NT2/D1 (cell line): ENCODE results near the gene ZNF628.

Experiments used
- DNase-seq: peaks from one replicate; pipeline ENCODE4 v3.0.0-alpha.2; 2011; ENCODE audit warnings: low read depth, low spot score
- H3K27me3 ChIP-seq: 2 replicates; pipeline ENCODE4 v1.6.0; 2011; ENCODE audit warnings: mild to moderate bottlenecking; ENCODE audit not compliant: insufficient read length, insufficient read depth
- H3K36me3 ChIP-seq: 2 replicates; pipeline ENCODE4 v1.6.1; 2011; ENCODE audit warnings: mild to moderate bottlenecking, low read length, mixed read lengths; ENCODE audit not compliant: insufficient read depth, insufficient read length
- H3K4me1 ChIP-seq: 2 replicates; pipeline ENCODE4 v1.5.1; 2011; ENCODE audit not compliant: insufficient read depth, insufficient read length
- H3K4me3 ChIP-seq: 2 replicates; pipeline ENCODE4 v1.5.1; 2011; ENCODE audit warnings: low read depth; ENCODE audit not compliant: insufficient read length
- H3K9ac ChIP-seq: 2 replicates; pipeline ENCODE4 v1.6.0; 2011; ENCODE audit warnings: low read depth; ENCODE audit not compliant: insufficient read length
- H3K9me3 ChIP-seq: 2 replicates; pipeline ENCODE4 v1.5.1; 2011; ENCODE audit warnings: mild to moderate bottlenecking, low read length; ENCODE audit not compliant: insufficient read depth
- SUZ12 ChIP-seq: IDR thresholded peaks from 2 replicates; pipeline ENCODE4 v1.6.1; 2011; ENCODE audit not compliant: insufficient read length, insufficient read depth; ENCODE audit errors: extremely low read depth
- YY1 ChIP-seq: IDR thresholded peaks from 2 replicates; pipeline ENCODE4 v1.6.1; 2011; ENCODE audit not compliant: insufficient read length, insufficient read depth
- ZNF274 ChIP-seq: IDR thresholded peaks from 2 replicates; pipeline ENCODE4 v1.6.1; 2011; ENCODE audit warnings: mild to moderate bottlenecking, low read depth, low read length

ZNF628 gene

DNA sequence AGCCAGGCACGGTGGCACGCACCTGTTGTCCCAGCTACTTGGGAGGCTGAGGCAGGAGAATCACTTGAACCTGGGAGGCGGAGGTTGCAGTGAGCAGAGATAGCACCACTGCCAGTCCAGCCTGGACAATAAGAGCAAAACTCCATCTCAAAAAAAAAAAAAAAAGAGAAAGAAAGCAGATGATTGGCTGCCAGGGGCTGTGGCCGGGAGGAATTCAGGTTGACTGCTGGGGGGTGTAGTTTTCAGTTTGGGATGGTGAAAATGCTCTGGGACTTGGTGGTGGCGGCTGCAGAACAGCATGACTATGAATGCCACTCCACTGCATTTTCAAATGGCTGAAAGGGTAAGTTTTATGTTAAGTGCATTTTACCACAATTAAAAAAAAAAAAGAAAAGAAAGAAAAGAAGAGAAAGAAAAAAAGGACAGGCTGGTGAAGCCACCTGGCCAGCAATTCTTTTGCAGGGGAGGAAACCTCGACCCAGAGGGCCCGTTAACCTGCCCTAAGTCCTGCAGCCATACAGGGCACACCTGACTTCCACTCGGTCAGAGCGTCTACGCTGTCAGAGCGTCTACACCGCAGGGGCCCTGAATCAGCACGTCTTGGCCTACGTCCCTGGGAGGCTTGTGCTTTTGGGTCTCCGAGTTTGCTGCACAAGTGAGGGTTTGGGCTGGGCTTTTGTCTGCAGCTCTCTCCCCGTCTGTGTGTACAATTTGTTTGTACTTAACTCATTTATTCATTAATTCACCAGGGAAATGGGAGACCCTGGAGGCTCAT lies 18.5 kb upstream of the ZNF628 start:
- no peak for TF ChIP-seq SUZ12
- TF ChIP-seq ZNF274 = no peak
- TF ChIP-seq YY1 = no peak
- no peaks in the 10 kb centered on the region for H3K36me3 ChIP-seq
- peaks cover 31% of the 10 kb centered on the region for H3K27me3 ChIP-seq
- DNase-seq = no peak
- H3K4me3 ChIP-seq = no peak overlapping the region
- peaks cover 2% of the 10 kb centered on the region for H3K4me1 ChIP-seq
- H3K9ac ChIP-seq = no peak overlapping the region
- H3K9me3 ChIP-seq = no peaks in the 10 kb centered on the region

DNA sequence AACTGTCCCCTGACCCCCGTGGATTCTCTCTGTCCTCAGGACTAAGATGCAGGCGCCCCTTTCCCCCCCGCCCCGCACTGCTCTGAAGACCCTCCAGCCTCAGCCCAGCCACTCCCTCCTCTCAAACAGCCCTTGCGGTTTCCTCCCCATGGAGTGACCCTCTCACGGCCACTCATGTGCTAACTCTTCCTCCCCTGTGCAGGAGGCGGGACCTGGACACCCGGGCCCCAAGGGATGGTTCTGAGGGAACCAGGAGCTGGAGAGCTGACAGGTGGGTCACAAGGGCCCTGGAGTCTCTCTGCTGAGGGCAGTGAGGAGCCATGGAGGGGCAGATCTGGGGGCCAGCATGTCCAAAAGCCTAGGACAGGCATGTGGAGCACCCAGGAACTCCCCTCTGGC lies 16.9 kb upstream of the ZNF628 start:
- Histone ChIP-seq H3K4me1 (peaks cover 16% of the 10 kb centered on the region), H3K9me3 (no peaks in the 10 kb centered on the region), H3K9ac (no peak overlapping the region), H3K4me3 (no peak overlapping the region), H3K36me3 (no peaks in the 10 kb centered on the region), H3K27me3 (peaks cover 39% of the 10 kb centered on the region)
- TF ChIP-seq SUZ12 = no peak
- no peak for TF ChIP-seq YY1
- TF ChIP-seq ZNF274 = no peak
- no peak for DNase-seq

DNA sequence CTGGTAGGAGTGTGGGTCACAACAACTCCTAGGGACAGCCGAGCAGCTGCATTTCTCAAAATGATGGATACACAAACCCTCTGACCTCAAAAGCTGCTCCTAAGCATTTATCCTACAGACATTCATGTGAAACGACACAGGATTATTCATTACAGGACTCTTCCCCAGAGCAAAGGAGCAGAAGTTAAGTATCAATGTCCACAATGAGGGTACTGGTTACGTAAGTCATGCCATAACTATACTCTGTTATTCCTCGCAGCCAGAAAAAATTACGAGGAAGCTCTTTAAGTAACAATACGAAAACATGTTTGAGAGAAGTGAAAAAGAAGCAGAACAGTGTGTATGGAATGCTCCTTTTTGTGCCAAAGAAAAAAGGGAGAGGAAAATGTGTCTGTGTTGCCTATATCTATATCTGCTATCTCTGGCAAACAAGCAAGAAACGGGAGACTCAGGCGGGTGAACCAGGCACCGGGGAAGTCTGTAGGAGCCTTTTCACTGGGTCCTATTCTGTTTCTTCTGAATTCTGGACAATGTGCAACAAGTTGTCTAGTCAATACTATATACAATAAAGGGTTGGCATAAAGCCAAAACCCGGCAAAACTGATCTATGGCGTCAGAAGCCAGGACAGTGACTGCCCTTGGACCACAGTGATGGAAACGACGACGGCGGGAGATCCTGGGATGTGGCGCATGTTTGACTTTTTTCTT lies 16.3 kb upstream of the ZNF628 start:
- TF ChIP-seq SUZ12 (no peak), YY1 (no peak), ZNF274 (no peak)
- Histone ChIP-seq H3K9me3 (no peaks in the 10 kb centered on the region), H3K27me3 (peaks cover 44% of the 10 kb centered on the region), H3K4me3 (no peak overlapping the region), H3K4me1 (peaks cover 16% of the 10 kb centered on the region), H3K36me3 (no peaks in the 10 kb centered on the region), H3K9ac (no peak overlapping the region)
- no peak for DNase-seq

DNA sequence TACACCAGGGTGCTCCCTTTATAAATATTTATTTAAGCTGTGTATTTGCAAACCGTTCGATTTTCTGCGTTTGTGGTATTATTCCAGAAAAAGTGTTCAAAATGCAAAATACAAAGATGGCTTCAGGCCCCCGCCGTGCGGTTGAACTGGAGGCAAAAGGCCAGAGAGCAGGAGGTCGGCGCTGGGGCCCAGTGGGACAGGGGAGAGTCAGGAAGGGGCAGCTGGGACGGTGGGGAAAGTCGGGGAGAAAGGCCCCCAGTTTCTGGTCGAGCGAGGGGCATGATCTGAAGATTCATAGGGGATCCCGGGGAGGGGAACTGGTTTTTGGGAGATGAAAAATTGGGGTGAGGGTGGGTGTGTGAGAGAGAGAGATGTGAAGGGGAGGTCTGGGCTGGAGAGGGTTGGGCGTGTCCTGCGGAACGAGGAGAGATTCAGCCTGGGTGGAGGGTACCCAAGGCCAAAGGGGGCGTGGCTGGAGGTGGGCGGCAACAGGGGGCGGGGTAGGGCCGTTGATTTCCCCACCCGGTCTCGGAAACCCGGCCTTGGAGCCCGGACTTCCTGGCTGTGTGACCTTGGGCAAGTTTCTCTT lies 15.7 kb upstream of the ZNF628 start:
- Histone ChIP-seq H3K36me3 (no peaks in the 10 kb centered on the region), H3K27me3 (peaks cover 51% of the 10 kb centered on the region), H3K9ac (no peak overlapping the region), H3K9me3 (no peaks in the 10 kb centered on the region), H3K4me3 (peak overlapping the region; percentile 75), H3K4me1 (peaks cover 20% of the 10 kb centered on the region)
- peak; percentile 28 for DNase-seq
- TF ChIP-seq YY1 (no peak), ZNF274 (no peak), SUZ12 (no peak)

DNA sequence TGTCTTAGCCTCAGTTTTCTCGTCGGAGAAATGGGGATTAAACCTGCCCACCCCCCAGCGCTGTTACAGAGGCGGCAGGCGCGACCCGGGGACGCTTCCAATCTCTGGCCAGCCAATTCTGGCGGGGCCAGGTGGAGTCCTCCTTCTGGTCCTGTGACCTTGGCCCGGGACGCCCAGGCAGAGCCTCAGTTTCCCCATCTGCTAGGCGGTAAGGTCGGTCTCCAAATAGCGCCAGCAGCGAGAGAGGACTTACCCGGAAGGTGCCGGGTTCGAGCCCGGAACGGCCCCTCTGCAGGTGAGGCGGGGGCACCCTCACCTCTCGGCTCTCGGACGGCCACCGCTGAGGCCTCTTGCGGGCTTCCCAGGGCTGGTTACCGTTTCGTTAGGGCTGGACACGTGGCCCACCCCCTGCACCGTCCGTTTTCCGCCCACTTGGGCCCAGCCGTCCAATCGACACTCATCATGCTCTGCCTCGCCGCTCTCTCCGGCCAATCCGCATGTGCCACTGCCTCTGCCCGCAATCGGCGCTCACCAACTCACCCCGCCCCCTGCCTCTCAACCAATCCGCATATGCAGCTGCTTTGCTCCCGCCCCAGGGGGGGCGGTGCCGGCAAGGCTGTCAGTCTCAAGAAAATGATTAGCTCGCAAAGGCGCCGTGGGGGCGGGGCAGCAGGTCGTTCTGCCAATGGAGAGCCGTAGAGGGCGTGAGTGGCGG lies 15.0 kb upstream of the ZNF628 start, which contains the start of gene ISOC2:
TSS of gene ISOC2 (minus strand) at position 384 of the 715 bp plus-strand sequence. CDS start 5,156 bp downstream, outside the sequence.
- Histone ChIP-seq H3K4me3 (peak within 1 kb of the TSS; percentile 75), H3K9ac (peak within 1 kb of the TSS; percentile 67), H3K9me3 (no peaks in the 10 kb centered on the region), H3K27me3 (peaks cover 58% of the 10 kb centered on the region), H3K36me3 (no peaks in the 10 kb centered on the region), H3K4me1 (peaks cover 21% of the 10 kb centered on the region)
- TF ChIP-seq YY1 (no peak), ZNF274 (no peak), SUZ12 (no peak)
- DNase-seq = peak; percentile 98

DNA sequence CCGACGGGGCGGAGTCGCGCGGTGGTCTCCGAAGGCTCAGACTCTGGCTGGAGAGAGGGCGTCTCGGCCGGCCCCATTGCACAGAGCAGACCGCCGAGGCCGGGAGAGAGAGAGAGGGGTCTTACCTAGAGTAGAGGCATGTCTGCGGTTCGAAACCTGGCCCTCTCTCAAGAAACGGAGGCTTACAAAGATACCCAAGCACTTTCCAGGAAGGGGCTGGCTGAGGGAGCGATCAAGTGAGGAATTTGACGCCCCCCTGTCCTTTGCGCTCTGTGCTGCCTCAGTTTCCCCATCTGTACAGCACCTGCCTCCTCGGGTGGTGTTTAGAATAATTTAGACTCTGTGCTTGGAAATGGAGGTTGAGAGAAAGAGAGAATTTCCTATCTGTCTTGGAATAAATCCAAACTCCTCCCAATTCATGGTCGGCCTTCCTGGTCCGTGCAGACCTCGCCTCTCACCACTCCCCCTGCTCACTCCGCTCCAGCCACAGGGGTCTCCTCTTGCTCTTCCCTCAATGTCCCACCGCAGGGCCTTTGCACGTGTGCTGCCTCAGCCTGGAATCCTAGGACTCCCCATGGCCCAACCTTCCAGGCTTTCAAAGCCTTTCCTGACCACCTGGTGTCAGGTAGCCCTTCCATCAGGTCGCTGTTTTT lies 14.3 kb upstream of the ZNF628 start:
- no peak for DNase-seq
- Histone ChIP-seq H3K9ac (no peak overlapping the region), H3K27me3 (peaks cover 64% of the 10 kb centered on the region), H3K4me1 (peaks cover 21% of the 10 kb centered on the region), H3K36me3 (no peaks in the 10 kb centered on the region), H3K4me3 (peak overlapping the region; percentile 2), H3K9me3 (no peaks in the 10 kb centered on the region)
- TF ChIP-seq SUZ12 (no peak), YY1 (no peak), ZNF274 (no peak)
